Natural killer cell (primary cell): ENCODE data around the gene TGM2. TPM values are rescaled to one million over a fixed set of nuclear protein-coding genes. Genes with fewer than 3 reads are reported as not detected.

Source experiments
- ATAC-seq, 3 donors: fragments of 150-1000 bp in 2 of 3; fragments of 200-7000 bp in 1 of 3; cut with Tn5 transposase; 1 replicate in 1 of 3; 2 replicates in 2 of 3; pipeline ENCODE4 v1.10.0; 2021; ENCODE audit warnings: mild to moderate bottlenecking in 2 of 3, moderate library complexity in 2 of 3
- DNase-seq, 2 donors: peaks; one replicate each; pipeline versions ENCODE4 v3.0.0 to v3.0.0-alpha.2; 2013 to 2021; ENCODE audit warnings: mixed read lengths in 1 of 2
- H3K27ac ChIP-seq: one replicate; pipeline ENCODE4 v1.5.1; 2013; ENCODE audit warnings: mild to moderate bottlenecking, low read length
- H3K27me3 ChIP-seq: one replicate; pipeline ENCODE4 v1.6.1; 2013; ENCODE audit warnings: low read length; ENCODE audit not compliant: control insufficient read depth, insufficient read depth
- H3K36me3 ChIP-seq: one replicate; pipeline ENCODE4 v1.6.1; 2013; ENCODE audit warnings: low read length; ENCODE audit not compliant: control insufficient read depth, insufficient read depth
- H3K4me1 ChIP-seq: one replicate; pipeline ENCODE4 v1.6.1; 2013; ENCODE audit warnings: low read length; ENCODE audit not compliant: control insufficient read depth, insufficient read depth
- H3K4me3 ChIP-seq: one replicate; pipeline ENCODE4 v1.5.1; 2013; ENCODE audit warnings: low read length
- H3K9me3 ChIP-seq: one replicate; pipeline ENCODE4 v1.6.1; 2013; ENCODE audit warnings: low read length; ENCODE audit not compliant: control insufficient read depth, insufficient read depth
- H3K27ac Mint-ChIP-seq, 2 donors: one replicate each; pipeline ENCODE4 v1.8.0; 2022; ENCODE audit warnings: mild to moderate bottlenecking in 2 of 2, mixed read lengths in 2 of 2, moderate library complexity in 1 of 2
- H3K27me3 Mint-ChIP-seq, 2 donors: one replicate each; pipeline ENCODE4 v1.8.0; 2022; ENCODE audit warnings: low read depth in 2 of 2, mixed read lengths in 2 of 2
- H3K36me3 Mint-ChIP-seq: one replicate; pipeline ENCODE4 v1.8.0; 2022; ENCODE audit warnings: mixed read lengths
- H3K4me1 Mint-ChIP-seq, 2 donors: one replicate each; pipeline ENCODE4 v1.8.0; 2022; ENCODE audit warnings: mixed read lengths in 2 of 2
- H3K4me3 Mint-ChIP-seq: one replicate; pipeline ENCODE4 v1.8.0; 2022; ENCODE audit warnings: mild to moderate bottlenecking, moderate library complexity, mixed read lengths
- H3K9me3 Mint-ChIP-seq, 2 donors: one replicate each; pipeline ENCODE4 v1.8.0; 2022; ENCODE audit warnings: mixed read lengths in 2 of 2
- WGBS: methylation state at CpG from one replicate; pipeline ENCODE4 v1.1.7; 2013; ENCODE audit warnings: missing lambda C conversion rate; ENCODE audit not compliant: insufficient coverage; 5-methylcytosine and 5-hydroxymethylcytosine counted together
- intact Hi-C: fragments of 100-400 bp; cut with micrococcal nuclease; formaldehyde crosslinking; loops from one replicate; pipeline ENCODE4 v1.14.2; 2022
- total RNA-seq, 4 donors: library from RNA; stranded (reverse); fragments of 120-200 nt in 1 of 4; gene quantifications; one replicate each; pipeline versions ENCODE4 v1.2.3 to v1.2.4, GENCODE V29; 2013 to 2022
- TF ChIP-seq, protein P1 (sequence below): fragments of 200-600 bp; IDR thresholded peaks from one replicate; pipeline ENCODE4 v1.8.0; 2022; ENCODE audit warnings: antibody characterized with exemption

The TGM2 gene
- total RNA-seq, 3 donors from 2014 or later (not counting 1 experiment from before 2014, with no cell fraction given): 0.33 TPM; not detected in 1

- H3K9me3 Mint-ChIP-seq: no peaks in the 10 kb centered on the region
- Histone ChIP-seq H3K27me3 (no peaks in the 10 kb centered on the region), H3K4me1 (no peaks in the 10 kb centered on the region), H3K36me3 (no peaks in the 10 kb centered on the region), H3K4me3 (no peak overlapping the region), H3K27ac (no peak overlapping the region), H3K9me3 (no peaks in the 10 kb centered on the region)
- WGBS: 81% methylated on average over 4 of the region's 4 CpGs
- no peak overlapping the region for H3K27ac Mint-ChIP-seq
- TF ChIP-seq, protein P1, sequence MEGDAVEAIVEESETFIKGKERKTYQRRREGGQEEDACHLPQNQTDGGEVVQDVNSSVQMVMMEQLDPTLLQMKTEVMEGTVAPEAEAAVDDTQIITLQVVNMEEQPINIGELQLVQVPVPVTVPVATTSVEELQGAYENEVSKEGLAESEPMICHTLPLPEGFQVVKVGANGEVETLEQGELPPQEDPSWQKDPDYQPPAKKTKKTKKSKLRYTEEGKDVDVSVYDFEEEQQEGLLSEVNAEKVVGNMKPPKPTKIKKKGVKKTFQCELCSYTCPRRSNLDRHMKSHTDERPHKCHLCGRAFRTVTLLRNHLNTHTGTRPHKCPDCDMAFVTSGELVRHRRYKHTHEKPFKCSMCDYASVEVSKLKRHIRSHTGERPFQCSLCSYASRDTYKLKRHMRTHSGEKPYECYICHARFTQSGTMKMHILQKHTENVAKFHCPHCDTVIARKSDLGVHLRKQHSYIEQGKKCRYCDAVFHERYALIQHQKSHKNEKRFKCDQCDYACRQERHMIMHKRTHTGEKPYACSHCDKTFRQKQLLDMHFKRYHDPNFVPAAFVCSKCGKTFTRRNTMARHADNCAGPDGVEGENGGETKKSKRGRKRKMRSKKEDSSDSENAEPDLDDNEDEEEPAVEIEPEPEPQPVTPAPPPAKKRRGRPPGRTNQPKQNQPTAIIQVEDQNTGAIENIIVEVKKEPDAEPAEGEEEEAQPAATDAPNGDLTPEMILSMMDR: no peak
- no peaks in the 10 kb centered on the region for H3K36me3 Mint-ChIP-seq
- DNase-seq: no peak
- intact Hi-C loops: no loop called here
- no peak overlapping the region for H3K4me3 Mint-ChIP-seq
- no peaks in the 10 kb centered on the region for H3K4me1 Mint-ChIP-seq
- H3K27me3 Mint-ChIP-seq: no peaks in the 10 kb centered on the region
- ATAC-seq: no peak
Measured at GRCh38 chr20:38123021-38123587, 42.0 kb downstream of the TGM2 start.

- Mint-ChIP-seq H3K4me3 (no peak overlapping the region), H3K27ac (no peak overlapping the region), H3K36me3 (no peaks in the 10 kb centered on the region), H3K27me3 (no peaks in the 10 kb centered on the region), H3K9me3 (no peaks in the 10 kb centered on the region), H3K4me1 (no peaks in the 10 kb centered on the region)
- TF ChIP-seq, protein P1: no peak
- DNase-seq: no peak
- no peak overlapping the region for H3K4me3 ChIP-seq
- H3K9me3 ChIP-seq: no peaks in the 10 kb centered on the region
- H3K36me3 ChIP-seq: no peaks in the 10 kb centered on the region
- H3K27me3 ChIP-seq: no peaks in the 10 kb centered on the region
- H3K27ac ChIP-seq: no peak overlapping the region
- ATAC-seq: no peak
- H3K4me1 ChIP-seq: no peaks in the 10 kb centered on the region
- intact Hi-C loops: no loop called here
- WGBS: 83% methylated on average over 4 of the region's 4 CpGs
Measured at GRCh38 chr20:38121741-38122140, 43.3 kb downstream of the TGM2 start.

GRCh38 chr20:38120625-38120988, 44.5 kb downstream of the TGM2 start:
- no peak overlapping the region for H3K27ac Mint-ChIP-seq
- no peak overlapping the region for H3K4me3 Mint-ChIP-seq
- H3K4me3 ChIP-seq: no peak overlapping the region
- no peaks in the 10 kb centered on the region for H3K36me3 ChIP-seq
- intact Hi-C loops: no loop called here
- H3K9me3 ChIP-seq: no peaks in the 10 kb centered on the region
- ATAC-seq (no peak), DNase-seq (no peak)
- 95% methylated on average over 3 of the region's 4 CpGs for WGBS
- no peaks in the 10 kb centered on the region for H3K36me3 Mint-ChIP-seq
- no peak overlapping the region for H3K27ac ChIP-seq
- H3K27me3 ChIP-seq: no peaks in the 10 kb centered on the region
- H3K9me3 Mint-ChIP-seq: no peaks in the 10 kb centered on the region
- no peaks in the 10 kb centered on the region for H3K4me1 Mint-ChIP-seq
- TF ChIP-seq, protein P1: no peak
- no peaks in the 10 kb centered on the region for H3K4me1 ChIP-seq
- no peaks in the 10 kb centered on the region for H3K27me3 Mint-ChIP-seq

- Mint-ChIP-seq H3K36me3 (no peaks in the 10 kb centered on the region), H3K27ac (no peak overlapping the region), H3K4me3 (no peak overlapping the region), H3K4me1 (no peaks in the 10 kb centered on the region), H3K27me3 (no peaks in the 10 kb centered on the region), H3K9me3 (no peaks in the 10 kb centered on the region)
- TF ChIP-seq, protein P1: no peak
- intact Hi-C loops: loop anchor here (5.0 kb wide), 1 partner anchor 62 kb away; no protein-coding TSS in a partner anchor
- no peaks in the 10 kb centered on the region for H3K27me3 ChIP-seq
- DNase-seq (no peak), ATAC-seq (no peak)
- no peak overlapping the region for H3K27ac ChIP-seq
- H3K4me3 ChIP-seq: no peak overlapping the region
- H3K36me3 ChIP-seq: no peaks in the 10 kb centered on the region
- 93% methylated on average over 6 of the region's 6 CpGs for WGBS
- no peaks in the 10 kb centered on the region for H3K4me1 ChIP-seq
- no peaks in the 10 kb centered on the region for H3K9me3 ChIP-seq
Measured at GRCh38 chr20:38119446-38119845, 45.6 kb downstream of the TGM2 start.
